Stimulated activated CD4-positive, alpha-beta T cell treated with anti-CD3 and anti-CD28 coated beads, Interleukin-1b, Interleukin-23, amount 100 ng/mL, for 1 hour (primary cell): ENCODE measurements around the gene RAP1GAP.

Experiments used
- DNase-seq, 2 donors: peaks; one replicate each; pipeline ENCODE4 v3.0.0-alpha.2; 2020; ENCODE audit warnings: low read depth in 2 of 2

Gene RAP1GAP

DNA sequence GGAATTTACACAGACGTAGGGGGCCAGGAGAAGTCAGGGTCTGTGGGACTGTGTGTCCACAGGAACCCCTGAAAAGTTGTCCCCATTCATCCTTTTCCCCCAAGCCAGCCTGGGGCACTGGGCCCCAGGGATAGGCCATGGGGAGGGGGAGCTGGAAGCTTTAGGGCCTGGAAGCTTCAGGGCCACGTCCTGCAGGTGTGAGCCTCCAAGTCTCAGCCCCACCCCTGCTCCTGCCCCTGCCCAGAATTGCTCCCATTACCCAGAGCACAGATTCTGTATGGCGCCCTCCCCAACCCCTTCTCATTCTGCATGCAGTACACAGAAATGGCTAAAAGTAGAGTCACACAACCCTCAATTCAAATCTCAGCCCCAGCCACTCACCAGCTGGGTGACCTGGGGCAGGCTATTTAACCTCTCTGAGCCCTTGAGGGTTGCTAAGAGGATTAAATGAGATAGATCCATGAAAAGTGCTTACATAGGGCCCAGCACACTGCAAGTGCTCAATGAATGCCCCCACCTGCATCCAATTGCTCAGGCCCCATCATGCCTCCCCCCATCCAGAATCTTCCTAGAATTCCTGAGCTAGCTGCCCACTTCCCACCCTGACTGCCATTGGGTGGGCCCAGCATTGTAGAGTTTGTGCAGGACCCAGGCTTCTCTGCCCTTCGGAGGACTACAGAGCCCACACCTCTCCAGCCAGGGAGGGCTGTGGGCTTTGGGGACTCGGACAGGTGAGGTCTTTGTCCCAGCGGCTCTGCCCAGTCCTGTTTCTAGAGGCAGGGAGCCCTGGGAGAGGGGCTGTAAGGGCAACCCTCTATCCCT lies 6.5 kb downstream of the RAP1GAP start:
- DNase-seq, result no peak

DNA sequence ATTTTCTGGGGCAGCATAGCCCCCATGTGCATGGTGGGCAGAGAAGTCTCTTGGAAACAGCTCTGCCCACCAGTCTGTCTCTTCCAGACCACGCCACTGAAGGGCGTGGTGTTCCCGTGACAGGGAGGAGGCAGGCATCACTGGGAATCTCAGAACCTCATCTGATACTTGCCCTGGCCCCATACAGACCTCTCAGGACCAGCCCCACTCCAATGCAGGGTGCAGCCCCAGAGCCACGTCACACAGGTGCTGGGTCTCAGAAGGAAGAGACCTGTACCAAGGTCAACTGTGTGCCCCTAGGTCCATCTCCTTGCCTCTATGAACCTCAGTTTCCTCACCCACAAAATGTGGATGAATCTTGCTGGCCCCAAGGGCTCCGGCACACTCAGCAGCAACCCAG lies 7.3 kb downstream of the RAP1GAP start:
- DNase-seq, result no peak

DNA sequence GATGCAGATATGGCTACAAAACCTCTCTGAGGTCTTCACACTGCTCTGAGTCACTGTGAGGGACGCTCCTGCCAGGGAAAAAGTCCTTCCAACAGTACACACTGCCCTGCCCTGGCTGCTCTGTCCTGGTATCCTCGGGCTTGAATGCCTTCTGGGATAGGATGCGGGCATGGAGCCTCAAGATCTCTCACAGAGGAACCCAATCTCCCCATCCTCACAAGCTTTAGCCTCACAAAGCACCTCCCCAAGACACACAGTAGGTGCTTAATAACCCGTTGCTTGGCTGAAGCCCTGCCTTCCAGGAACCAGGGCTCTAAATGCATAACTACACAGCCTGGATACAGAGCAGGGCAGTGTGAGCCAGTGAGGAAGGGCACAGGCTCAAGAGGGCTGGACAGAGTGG lies 9.2 kb downstream of the RAP1GAP start:
- DNase-seq, result no peak

DNA sequence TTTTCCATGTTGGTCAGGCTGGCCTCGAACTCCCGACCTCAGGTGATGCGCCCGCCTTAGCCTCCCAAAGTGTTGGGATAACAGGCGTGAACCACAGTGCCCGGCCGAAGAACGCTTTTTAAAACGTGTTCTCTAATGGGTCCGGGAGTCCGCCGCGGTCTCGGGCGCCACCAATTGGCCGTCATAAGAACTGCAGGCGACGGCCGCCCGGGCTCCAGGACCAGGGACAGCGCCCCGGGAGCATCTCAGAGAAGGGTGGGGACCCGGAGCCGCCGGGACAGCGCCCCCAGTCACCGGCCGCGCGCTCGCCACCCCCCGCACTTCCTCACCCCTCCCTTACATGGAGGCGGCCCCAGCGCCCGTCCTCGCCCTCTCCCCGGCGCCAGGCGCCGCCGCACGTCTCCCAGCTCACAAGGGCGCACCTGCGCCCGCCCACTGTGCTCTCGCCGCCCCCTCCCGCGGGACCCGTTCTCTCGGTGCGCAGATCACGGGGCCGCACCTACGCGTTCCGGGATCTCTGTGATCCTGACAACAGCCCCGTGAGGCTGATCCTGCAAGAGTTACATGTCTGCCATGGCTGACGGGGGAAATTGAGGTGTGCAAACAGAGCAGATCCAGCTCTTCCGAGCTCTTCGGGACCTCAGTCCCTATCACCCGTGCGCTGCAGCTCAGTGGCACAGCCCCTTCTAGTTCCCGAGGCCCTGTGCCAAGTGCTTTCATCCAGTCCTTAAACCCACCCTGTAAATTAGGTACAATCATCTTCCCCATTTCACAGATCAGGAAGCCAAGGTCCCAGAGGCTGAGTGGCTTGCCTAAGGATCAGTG lies 9.8 kb downstream of the RAP1GAP start:
- peak; percentile 48 to 59 for DNase-seq

DNA sequence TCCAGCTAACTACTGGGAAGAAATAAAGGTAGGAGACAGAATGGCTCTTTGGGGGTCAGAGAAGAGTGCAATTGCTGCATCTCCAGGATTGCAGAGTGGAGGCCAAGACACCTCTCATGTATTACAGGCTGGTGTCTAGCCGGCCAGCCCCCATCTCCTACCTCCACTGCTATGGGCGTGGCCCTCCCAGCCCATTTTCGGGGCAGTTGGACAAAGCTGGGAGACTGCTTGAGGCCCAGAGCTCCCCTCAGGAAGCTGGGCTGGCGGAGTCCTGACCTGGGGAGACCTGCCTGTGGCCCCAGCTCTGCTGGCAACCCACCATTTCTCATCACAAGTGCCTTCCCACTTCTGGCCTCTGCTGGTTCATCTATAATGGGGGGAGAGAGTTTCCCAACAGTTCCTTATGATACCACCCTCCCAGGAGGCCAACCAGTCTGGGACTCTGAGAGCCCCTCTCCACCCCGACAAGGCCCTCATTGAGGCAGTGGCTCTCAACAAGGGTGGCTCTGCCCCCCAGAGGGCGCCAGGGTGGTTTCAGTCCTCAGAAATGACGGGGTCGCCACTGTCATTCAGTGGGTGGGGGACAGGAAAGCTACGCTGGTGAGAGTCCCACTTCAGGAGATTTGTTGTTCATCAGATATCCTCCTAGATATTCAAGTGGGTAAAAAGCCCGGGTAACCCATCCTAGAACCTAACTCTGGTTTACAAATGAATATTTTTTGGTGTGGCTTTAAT lies 11.5 kb downstream of the RAP1GAP start:
- no peak for DNase-seq

DNA sequence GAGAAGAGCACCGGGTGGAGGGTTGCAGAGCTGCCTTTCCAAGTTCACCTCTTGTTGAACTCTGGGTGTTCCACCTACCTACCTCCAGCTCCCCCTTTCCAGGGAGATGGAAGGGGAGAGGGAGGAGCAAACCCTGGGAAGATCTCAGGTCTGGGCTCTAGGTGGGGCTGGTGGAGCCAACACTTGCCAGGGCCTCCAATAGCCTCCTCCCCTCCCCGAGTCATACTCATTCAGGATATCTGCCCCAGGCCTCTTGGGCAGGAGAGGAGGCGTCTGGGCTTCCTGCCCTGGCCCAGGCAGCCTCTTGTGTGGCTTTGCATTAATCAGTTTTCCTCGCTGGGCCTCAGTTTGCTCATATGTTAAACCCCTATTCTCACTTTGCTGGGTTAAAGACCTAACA lies 13.4 kb downstream of the RAP1GAP start:
- DNase-seq, result no peak

DNA sequence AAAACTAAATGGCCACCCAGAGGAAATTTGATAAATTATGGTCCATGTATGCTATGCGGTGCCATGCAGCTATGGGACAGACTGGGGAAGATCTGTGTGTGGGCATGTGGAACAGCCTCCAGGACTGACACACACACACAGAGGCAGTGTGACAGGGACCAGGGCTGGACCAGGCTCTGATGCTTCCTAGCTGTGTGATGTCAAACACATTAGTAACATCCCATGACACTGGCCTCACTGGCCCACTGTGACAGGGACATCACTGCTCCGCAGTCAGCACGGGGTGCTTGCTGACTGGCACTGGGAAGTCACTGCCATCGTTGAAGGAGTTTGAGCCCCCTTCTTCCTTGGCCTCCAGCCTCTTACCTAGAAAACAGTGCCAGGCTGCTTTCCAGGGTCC lies 13.9 kb downstream of the RAP1GAP start:
- DNase-seq, result no peak

DNA sequence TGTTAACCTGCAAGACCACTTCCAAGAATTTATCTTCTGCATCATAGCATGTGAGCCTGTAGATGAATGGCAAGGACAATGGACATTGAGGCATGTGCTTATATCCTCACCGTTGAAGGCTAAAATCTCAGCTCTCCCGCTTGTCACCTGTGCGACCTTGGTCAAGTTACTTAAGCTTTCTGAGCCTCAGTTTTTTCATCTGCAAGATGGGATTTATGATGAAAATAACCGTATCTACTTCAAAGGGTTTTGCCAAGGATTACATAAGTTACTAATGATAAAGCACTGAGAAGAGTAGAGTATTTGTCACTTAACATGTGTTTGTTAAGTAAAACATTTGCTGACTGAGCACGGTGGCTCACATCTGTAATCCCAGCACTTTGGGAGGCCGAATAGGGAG lies 14.9 kb downstream of the RAP1GAP start:
- DNase-seq, result no peak

DNA sequence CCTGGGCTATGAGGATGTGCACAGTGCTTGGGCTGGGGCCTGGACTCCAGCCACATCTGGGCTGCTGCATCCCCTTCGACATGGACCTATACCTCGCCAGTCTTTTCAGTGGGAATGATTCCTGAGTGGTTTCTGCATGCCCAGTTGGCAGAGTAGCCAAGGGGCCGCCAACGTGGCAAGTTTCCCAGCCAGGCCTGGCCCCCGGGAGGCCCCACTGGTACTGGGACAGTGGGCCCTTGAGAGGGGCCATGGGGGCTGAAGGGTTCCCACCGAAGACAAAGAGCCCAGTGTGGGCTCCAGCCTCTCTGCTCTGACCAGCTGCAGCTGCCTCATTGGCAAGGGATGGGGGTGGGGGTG lies 15.4 kb downstream of the RAP1GAP start:
- no peak for DNase-seq

DNA sequence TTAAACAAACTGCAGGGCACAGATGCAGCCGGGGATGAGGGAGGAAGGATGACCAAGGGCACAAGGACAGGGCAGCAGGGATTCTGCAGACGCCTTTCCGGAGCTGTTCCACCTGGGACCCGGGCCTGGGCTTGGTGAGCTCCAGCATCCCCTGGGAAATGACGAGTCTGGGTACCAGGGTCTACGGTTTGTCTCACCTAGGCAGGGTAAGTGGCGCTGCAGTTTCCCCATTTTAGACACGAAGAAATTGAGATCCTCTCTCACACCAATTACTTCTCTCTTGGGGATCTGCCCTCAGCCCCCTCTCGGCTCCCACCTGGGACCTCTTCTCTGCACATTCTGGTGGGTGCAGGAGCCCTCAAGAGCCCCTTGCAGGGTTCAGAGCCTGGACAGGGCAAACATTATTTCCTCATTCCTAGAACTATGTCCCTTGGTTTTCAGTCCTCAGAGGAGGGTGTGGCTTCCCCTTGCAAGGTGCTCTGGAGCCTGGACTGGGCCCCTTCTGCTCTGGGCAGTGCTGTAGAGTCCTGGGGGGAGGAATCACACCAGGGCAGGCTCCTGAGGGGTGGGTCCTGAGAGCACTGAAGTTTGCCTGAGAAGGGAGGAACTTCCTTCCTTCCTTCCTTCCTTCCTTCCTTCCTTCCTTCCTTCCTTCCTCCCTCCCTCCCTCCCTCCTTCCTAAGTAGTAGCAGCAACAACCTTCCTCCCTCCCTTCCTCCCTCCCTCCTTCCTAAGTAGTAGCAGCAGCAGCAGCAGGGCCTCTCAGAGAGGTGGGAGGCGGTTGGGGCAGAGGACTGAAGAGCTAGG lies 16.0 kb downstream of the RAP1GAP start:
- DNase-seq, result no peak

DNA sequence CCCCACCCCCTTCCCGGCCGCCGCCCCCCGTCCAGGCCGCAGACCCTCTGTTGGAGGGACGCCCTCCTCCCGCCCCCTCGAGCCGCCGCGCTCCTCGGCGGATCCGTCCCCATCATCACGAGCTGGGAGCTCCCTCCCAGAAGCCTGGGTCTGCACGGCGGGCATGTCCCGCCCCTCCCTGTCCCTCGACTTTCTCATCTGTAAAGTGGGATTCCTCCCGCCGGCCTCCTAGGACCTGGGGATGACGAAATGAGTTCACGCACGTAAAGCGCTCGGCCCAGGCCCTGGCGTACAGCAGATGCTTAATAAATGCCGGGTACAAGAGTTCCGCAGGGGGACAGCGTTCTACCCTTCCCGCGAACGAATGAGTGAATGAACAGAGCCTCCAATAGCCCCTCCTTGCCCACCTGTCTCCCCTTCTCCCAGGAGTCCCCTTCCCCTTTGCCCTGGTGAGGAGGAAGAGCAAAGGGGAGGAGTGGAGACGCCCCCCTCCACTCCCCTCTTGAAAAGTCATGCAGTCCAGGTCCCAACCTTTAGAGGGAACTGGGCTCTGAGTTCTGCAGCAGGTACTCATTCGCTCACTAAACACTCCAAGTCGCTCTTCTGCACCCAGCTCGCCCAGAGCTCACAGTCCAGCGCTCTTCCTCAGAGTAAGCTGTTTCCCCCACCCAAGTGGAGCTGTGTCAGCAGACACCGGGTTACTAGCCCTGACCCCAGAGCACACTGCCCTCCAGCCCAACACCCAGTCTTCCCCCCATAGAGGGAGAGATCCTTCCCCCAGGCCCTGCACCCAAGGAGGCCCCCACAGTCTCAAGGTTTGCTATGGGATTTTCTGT lies 16.8 kb downstream of the RAP1GAP start:
- DNase-seq, result no peak

DNA sequence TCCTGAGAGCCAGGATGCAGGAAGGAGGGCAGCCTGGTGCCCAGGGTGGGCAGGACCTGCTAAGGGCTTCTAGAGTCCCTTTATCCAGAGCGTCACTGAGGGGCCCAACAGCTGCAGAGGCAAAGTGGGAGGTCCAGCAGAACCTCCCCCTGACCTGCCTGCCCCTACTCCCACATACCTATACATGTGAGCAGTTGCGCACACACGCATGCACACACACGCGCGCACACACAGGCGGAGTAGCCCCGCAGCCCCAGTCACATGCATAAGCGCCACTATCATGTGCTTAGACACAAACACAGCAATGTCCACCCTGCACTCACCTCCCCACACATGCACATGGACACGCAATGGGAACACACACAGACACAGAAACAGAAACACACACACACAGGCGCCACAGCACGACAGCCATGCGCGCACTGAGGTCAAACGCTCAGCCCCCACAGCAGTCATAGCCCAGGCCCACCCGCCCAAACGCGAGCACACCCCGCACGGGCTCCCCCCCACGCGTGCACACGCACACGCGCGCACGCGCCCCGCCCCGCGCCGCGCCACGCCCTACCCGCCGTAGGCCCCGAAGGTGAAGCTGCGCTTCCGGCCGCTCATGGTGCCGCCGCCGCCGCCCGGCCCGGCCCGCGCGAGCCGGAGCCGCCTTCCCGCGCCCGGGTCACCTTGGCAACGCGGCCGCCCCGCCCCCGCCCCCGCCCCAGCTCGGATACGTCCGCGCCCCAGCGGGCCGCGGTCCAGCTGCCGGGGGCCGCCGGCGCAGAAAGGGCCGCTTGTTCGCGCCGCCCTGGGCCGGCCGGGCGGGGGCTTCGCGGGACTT lies 17.7 kb downstream of the RAP1GAP start:
- DNase-seq, result no peak

DNA sequence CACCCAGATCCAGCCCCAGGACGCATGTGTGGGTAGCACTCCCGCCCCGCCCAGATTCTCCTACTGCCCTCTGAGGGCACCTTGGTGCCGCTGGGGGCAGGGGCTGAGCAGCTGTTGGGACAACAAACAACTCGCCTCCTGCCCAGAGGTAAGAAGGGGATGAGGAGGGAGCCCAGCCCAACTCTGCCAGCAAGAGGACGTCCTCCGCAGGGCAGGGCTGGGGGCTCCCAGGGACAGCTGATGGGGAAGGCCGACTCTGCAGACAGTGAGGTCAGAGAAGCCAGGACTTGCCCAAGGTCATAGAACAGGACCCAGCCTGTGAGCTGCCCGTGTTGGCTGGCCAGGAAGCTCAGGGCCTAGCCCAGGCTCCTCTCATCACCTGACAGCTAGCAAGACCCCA lies 18.8 kb downstream of the RAP1GAP start:
- no peak for DNase-seq

DNA sequence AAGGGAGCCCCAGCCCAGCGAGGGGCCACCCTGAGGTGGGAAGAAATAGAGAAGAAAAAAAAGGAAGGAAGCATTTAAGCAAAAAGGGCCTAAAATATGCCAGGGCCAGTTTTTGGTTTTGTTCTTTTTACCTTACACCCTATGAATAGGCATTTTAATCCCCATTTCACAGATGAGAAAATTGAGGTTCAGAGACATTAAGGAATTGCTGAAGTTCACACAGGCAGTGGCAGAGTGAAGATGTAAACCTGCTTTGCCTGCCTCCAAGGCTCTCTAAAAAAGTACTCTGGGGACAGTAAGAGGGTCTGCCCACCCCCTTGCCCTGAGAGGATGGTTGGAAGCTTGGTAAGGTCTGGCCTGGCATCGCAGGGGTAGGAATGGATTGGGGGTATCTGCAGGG lies 19.8 kb downstream of the RAP1GAP start:
- no peak for DNase-seq

DNA sequence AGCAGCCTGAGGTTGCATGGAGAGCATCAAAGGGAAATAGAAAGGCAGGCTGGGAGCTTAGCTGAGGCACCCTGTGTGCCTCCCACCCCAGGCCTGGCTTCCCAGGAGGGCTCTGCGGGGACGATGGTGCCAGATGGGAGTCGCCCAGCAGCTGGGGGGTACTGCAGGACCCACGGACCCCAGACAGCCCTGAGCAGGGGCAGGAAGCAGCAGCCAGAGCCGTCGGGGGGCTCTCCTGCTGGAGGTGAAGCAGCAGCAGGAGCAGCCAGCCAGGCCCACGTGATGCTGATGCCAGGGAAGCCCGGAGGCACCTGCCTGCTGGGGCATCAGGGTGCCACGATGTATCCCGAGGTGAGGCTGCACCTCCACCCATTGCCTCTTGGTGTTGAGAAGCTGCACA lies 20.4 kb downstream of the RAP1GAP start:
- DNase-seq, result no peak

DNA sequence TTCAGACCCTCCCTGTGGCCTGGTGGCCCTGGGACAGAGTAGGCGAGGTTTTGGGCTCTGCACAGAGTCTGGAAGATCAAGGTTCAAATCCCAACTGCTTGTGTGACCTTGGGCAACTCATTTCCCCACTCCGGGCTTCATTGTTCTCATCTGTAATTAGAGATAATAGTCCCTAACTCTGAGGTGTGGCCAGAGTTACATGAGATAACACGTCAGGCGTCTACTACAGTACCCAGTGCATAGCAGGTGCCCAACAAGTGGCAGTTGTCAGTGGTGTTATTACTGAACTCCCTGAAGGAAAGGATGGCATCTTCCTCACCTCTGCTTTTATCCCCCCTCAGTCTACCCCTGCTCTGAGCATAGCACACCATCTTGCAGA lies 20.8 kb downstream of the RAP1GAP start:
- DNase-seq, result no peak

DNA sequence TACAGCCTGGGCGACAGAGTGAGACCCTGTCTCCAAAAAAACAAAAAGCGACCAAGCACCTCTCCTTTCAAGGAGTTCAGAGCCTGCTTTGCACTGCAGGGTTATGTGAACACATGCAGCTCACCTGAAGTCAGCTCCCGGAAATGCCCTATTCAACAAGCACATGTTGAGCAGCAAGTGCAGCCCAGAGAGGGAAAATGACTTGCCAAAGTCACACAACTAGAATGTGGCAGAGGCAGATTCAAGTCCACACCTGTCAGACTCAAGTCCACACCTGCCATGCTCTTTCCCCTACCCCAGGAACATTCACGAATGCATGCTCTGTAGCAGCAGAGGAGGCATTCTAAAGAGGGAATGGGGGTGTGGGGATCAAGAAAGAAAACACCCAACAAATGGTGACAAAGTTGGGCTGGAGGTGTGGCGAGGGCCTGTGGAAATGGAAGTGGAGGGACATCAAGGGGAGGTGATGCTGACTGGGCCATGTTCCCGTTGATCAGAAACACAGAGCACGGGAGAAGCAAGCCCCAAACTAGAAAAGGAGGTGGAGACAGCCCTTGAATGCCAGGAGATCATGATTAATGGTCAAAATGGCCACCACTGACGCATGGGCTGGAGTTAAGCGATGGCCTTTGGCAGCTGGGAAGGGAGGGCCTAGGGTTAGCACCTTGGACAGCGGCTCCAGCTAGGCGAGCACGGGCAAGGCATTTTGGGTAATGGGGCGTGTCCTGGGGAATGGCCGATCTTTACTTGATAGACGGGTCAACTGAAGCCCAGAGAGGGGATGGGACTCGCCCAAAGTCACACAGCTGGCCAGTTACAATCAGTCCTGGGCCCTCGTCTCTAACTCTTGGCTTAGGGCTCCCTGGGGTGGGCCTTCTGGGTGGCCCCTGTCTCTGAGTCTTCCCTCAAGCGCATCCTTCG lies 21.5 kb downstream of the RAP1GAP start:
- DNase-seq, result no peak

DNA sequence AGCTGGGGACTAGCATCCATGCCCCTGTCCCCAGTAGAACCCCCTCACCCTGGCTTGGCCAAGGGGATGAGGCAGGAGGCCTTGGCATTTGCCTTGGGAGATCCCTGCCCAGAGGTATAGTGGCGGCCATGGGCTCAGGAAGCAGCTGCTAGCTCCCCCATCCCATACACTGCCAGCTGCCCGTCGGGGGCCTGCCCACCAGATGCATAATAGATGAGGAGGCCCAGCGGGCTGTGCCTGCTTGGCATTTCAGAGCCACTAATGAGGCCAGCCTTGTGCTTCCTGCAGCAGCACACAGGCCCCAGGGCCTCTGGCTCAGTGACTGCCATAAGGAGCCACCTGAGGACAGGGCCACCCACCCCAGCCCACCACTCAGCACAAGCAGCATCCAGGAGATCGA lies 23.6 kb downstream of the RAP1GAP start:
- no peak for DNase-seq

DNA sequence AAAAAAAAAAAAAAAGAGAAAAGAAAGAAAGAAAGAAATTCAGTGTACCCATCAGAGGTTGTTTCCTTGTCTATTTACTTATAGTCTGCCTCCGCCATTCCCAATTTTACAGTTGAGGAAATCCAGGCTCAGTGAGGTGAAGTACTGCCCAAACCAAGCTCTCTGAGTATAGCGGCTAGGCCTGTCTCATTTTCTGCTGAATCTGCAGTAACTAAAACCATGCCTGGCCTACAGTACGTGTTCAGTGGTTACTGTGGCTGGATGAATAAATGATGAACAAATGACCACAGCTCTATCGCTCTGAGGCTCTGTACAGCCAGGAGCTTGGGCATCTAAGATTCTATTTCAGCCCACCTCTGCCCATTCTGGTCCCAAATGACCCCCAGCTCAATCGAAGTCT lies 24.3 kb downstream of the RAP1GAP start:
- no peak for DNase-seq
